ENCODE results near the gene FOXRED2. TPM values are rescaled to one million over a fixed set of nuclear protein-coding genes. Genes with fewer than 3 reads are reported as not detected.
"Not testable (repeated sequence)": the region's sequence is repeated elsewhere in the genome, so short reads cannot be mapped to it uniquely, and the experiment has no call there.

FOXRED2 gene
- total RNA-seq, 1 experiment from 2014 or later: 34.4 TPM

GRCh38 chr22:36453855-36454378 lies 52.9 kb downstream of the FOXRED2 start:
- TF ChIP-seq CTCF (conservative IDR thresholded peaks at IDR 0.05): no peak
- no peak overlapping the region for H2AK5ac ChIP-seq (ENCODE audit: insufficient read length, low read length)
- H2BK120ac ChIP-seq (ENCODE audit: low read depth, low read length, poor library complexity, severe bottlenecking): no peak overlapping the region
- H2BK12ac ChIP-seq (ENCODE audit: insufficient read length, low read depth, low read length): no peak overlapping the region
- H2BK5ac ChIP-seq (ENCODE audit: insufficient read length, low read length): no peak overlapping the region
- no peaks in the 10 kb centered on the region for H3K9me3 ChIP-seq (ENCODE audit: control insufficient read depth, low read depth, low read length)
- peak overlapping the region; percentile 85 for H3K18ac ChIP-seq (ENCODE audit: insufficient read length, low read depth, low read length)
- peaks cover 20 to 29% of the 10 kb centered on the region in 2 experiments for H3K4me1 Mint-ChIP-seq
- no peak overlapping the region for H3K4me2 ChIP-seq (ENCODE audit: insufficient read depth, insufficient read length, low read length)
- H4K20me1 ChIP-seq (ENCODE audit: control insufficient read depth, insufficient read depth, insufficient read length): no peaks in the 10 kb centered on the region
- H2BK15ac ChIP-seq (ENCODE audit: low read depth, low read length): no peak overlapping the region
- H3K27ac ChIP-seq (ENCODE audit: insufficient read length, low read depth, low read length): no peak overlapping the region
- peak overlapping the region in 2 of 3 experiments; percentile 14 to 36; a peak in 3 of 7 replicates for H3K27ac Mint-ChIP-seq
- no peak overlapping the region for H4K8ac ChIP-seq (replicated peaks; ENCODE audit: insufficient read length, low read depth, low read length)
- peak overlapping the region; percentile 40 to 46; a peak in 3 of 5 replicates for H3K4me3 Mint-ChIP-seq
- H3K4me1 ChIP-seq (ENCODE audit: insufficient read depth, low read length): no peaks in the 10 kb centered on the region
- no CpG with 5 or more reads among the region's 16 CpGs for WGBS (ENCODE audit: extremely low coverage, insufficient read length, low lambda C conversion rate)
- no peak overlapping the region for H3T11ph ChIP-seq (ENCODE audit: low read length)
- H3K14ac ChIP-seq (ENCODE audit: insufficient read depth, low read length): peak overlapping the region; percentile 77; the same call in 1 of the 2 replicates
- H3K9ac ChIP-seq (ENCODE audit: extremely low read depth, insufficient read length, low read length): no peak overlapping the region
- H4K91ac ChIP-seq (ENCODE audit: insufficient read length, low read depth, low read length): no peak overlapping the region
- no peak overlapping the region for H2BK20ac ChIP-seq (ENCODE audit: low read depth, low read length, poor library complexity, severe bottlenecking)
- no peaks in the 10 kb centered on the region for H3K79me1 ChIP-seq (ENCODE audit: insufficient read depth, low read depth, low read length, poor library complexity, severe bottlenecking)
- no peak overlapping the region for H3K4ac ChIP-seq (ENCODE audit: low read depth, low read length)
- DNase-seq: no peak
- H3K23me2 ChIP-seq (ENCODE audit: insufficient read length, low read depth, low read length, poor library complexity, severe bottlenecking): peaks cover 6% of the 10 kb centered on the region
- peaks cover 3% of the 10 kb centered on the region for H3K27me3 Mint-ChIP-seq (ENCODE audit: low read depth)
- no peak overlapping the region for H4K5ac ChIP-seq (ENCODE audit: insufficient read length, low read depth, low read length)
- H2AFZ ChIP-seq (ENCODE audit: low read length): no peak overlapping the region
- H3K27me3 ChIP-seq (ENCODE audit: insufficient read depth, low read length): no peaks in the 10 kb centered on the region
- H3K79me2 ChIP-seq (ENCODE audit: insufficient read depth, low read length): no peaks in the 10 kb centered on the region
- H3K9me3 Mint-ChIP-seq: no peaks in the 10 kb centered on the region; a peak in 2 of 5 replicates
- H3K36me3 Mint-ChIP-seq (ENCODE audit: insufficient read depth in 1 of 3, low read depth in 3 of 3): no peaks in the 10 kb centered on the region
- H3K23ac ChIP-seq (ENCODE audit: insufficient read length, low read depth, low read length): no peak overlapping the region
- H3K56ac ChIP-seq (ENCODE audit: insufficient read length, low read depth, low read length): no peak overlapping the region

GRCh38 chr22:36452978-36453607 lies 53.7 kb downstream of the FOXRED2 start:
- H3K27ac ChIP-seq (ENCODE audit: insufficient read length, low read depth, low read length); H3K79me2 ChIP-seq (ENCODE audit: insufficient read depth, low read length); H2BK5ac ChIP-seq (ENCODE audit: insufficient read length, low read length); H2BK120ac ChIP-seq (ENCODE audit: low read depth, low read length, poor library complexity, severe bottlenecking); H3K4me2 ChIP-seq (ENCODE audit: insufficient read depth, insufficient read length, low read length); H2AFZ ChIP-seq (ENCODE audit: low read length); H2BK15ac ChIP-seq (ENCODE audit: low read depth, low read length); H4K5ac ChIP-seq (ENCODE audit: insufficient read length, low read depth, low read length); H3K36me3 Mint-ChIP-seq (ENCODE audit: insufficient read depth in 1 of 3, low read depth in 3 of 3); H3K4me3 Mint-ChIP-seq; DNase-seq; H3K9me3 ChIP-seq (ENCODE audit: control insufficient read depth, low read depth, low read length); H3K56ac ChIP-seq (ENCODE audit: insufficient read length, low read depth, low read length); H3K4me1 ChIP-seq (ENCODE audit: insufficient read depth, low read length); H3K18ac ChIP-seq (ENCODE audit: insufficient read length, low read depth, low read length); H3K9ac ChIP-seq (ENCODE audit: extremely low read depth, insufficient read length, low read length); H3K14ac ChIP-seq (ENCODE audit: insufficient read depth, low read length); H2BK20ac ChIP-seq (ENCODE audit: low read depth, low read length, poor library complexity, severe bottlenecking); H3K23ac ChIP-seq (ENCODE audit: insufficient read length, low read depth, low read length); H4K20me1 ChIP-seq (ENCODE audit: control insufficient read depth, insufficient read depth, insufficient read length); H3K27me3 ChIP-seq (ENCODE audit: insufficient read depth, low read length); H4K8ac ChIP-seq (replicated peaks; ENCODE audit: insufficient read length, low read depth, low read length); H2AK5ac ChIP-seq (ENCODE audit: insufficient read length, low read length); H3K79me1 ChIP-seq (ENCODE audit: insufficient read depth, low read depth, low read length, poor library complexity, severe bottlenecking); H4K91ac ChIP-seq (ENCODE audit: insufficient read length, low read depth, low read length); H2BK12ac ChIP-seq (ENCODE audit: insufficient read length, low read depth, low read length); H3T11ph ChIP-seq (ENCODE audit: low read length); H3K27me3 Mint-ChIP-seq (ENCODE audit: low read depth); H3K4ac ChIP-seq (ENCODE audit: low read depth, low read length); H3K9me3 Mint-ChIP-seq; H3K23me2 ChIP-seq (ENCODE audit: insufficient read length, low read depth, low read length, poor library complexity, severe bottlenecking): not testable (repeated sequence)
- peaks cover 20 to 29% of the 10 kb centered on the region in 2 experiments for H3K4me1 Mint-ChIP-seq
- WGBS (ENCODE audit: extremely low coverage, insufficient read length, low lambda C conversion rate): no CpG with 5 or more reads among the region's 5 CpGs
- H3K27ac Mint-ChIP-seq: 0 out of 7 replicates have a peak overlapping the region, but pooled peaks of 1 of the 3 experiments have one; percentile 55

Data from H9 (cell line).